ENCODE measurements around the gene SLC16A2. TPM values are rescaled to one million over a fixed set of nuclear protein-coding genes. Genes with fewer than 3 reads are reported as not detected.

The SLC16A2 gene
- total RNA-seq, 1 experiment from 2014 or later: 17.8 TPM

GRCh38 chrX:74426615-74427014, 5.3 kb downstream of the SLC16A2 start:
- H3K4me1 ChIP-seq (ENCODE audit: insufficient read depth, low read length, poor library complexity, severe bottlenecking): no peaks in the 10 kb centered on the region
- no peaks in the 10 kb centered on the region for H3K9me3 ChIP-seq (ENCODE audit: low read depth, low read length, poor library complexity, severe bottlenecking)
- TF ChIP-seq EZH2 (IDR thresholded peaks at IDR 0.05; ENCODE audit: borderline replicate concordance, low read depth, low read length, poor library complexity, severe bottlenecking): no peak
- no peaks in the 10 kb centered on the region for H3K36me3 ChIP-seq (ENCODE audit: insufficient read depth, low read length, poor library complexity, severe bottlenecking)
- no peak overlapping the region for H3K27ac ChIP-seq (ENCODE audit: low read depth, low read length, poor library complexity, severe bottlenecking)
- POLR2A ChIA-PET (ENCODE audit: low non-redundant PET): no interaction called here
- CTCF ChIA-PET: no interaction called here
- H3K27me3 ChIP-seq (replicated peaks; ENCODE audit: insufficient read depth, low read depth, low read length, poor library complexity): no peaks in the 10 kb centered on the region
- no peak for DNase-seq (ENCODE audit: low spot score)
- no TSS peak for BruUV-seq (replicated peaks)
- intact Hi-C loops (cut with micrococcal nuclease; ENCODE audit: unreplicated experiment): no loop called here
- no peak overlapping the region for H3K4me3 ChIP-seq (ENCODE audit: low read depth, low read length, poor library complexity, severe bottlenecking)

GRCh38 chrX:74431797-74432196, 10.5 kb downstream of the SLC16A2 start:
- no peaks in the 10 kb centered on the region for H3K27me3 ChIP-seq (replicated peaks; ENCODE audit: insufficient read depth, low read depth, low read length, poor library complexity)
- no peak overlapping the region for H3K4me3 ChIP-seq (ENCODE audit: low read depth, low read length, poor library complexity, severe bottlenecking)
- no peaks in the 10 kb centered on the region for H3K36me3 ChIP-seq (ENCODE audit: insufficient read depth, low read length, poor library complexity, severe bottlenecking)
- BruUV-seq (replicated peaks): no TSS peak
- intact Hi-C loops (cut with micrococcal nuclease; ENCODE audit: unreplicated experiment): no loop called here
- ChIA-PET CTCF (no interaction called here), POLR2A (ENCODE audit: low non-redundant PET) (no interaction called here)
- H3K9me3 ChIP-seq (ENCODE audit: low read depth, low read length, poor library complexity, severe bottlenecking): no peaks in the 10 kb centered on the region
- H3K4me1 ChIP-seq (ENCODE audit: insufficient read depth, low read length, poor library complexity, severe bottlenecking): no peaks in the 10 kb centered on the region
- TF ChIP-seq EZH2 (IDR thresholded peaks at IDR 0.05; ENCODE audit: borderline replicate concordance, low read depth, low read length, poor library complexity, severe bottlenecking) (no peak), CTCF (conservative IDR thresholded peaks at IDR 0.05; ENCODE audit: low read depth, low read length) (no peak)
- H3K27ac ChIP-seq (ENCODE audit: low read depth, low read length, poor library complexity, severe bottlenecking): no peak overlapping the region
- no peak for DNase-seq (ENCODE audit: low spot score)

GRCh38 chrX:74434336-74434735, 13.0 kb downstream of the SLC16A2 start:
- Histone ChIP-seq H3K27ac (ENCODE audit: low read depth, low read length, poor library complexity, severe bottlenecking) (no peak overlapping the region), H3K4me3 (ENCODE audit: low read depth, low read length, poor library complexity, severe bottlenecking) (no peak overlapping the region), H3K4me1 (ENCODE audit: insufficient read depth, low read length, poor library complexity, severe bottlenecking) (no peaks in the 10 kb centered on the region), H3K27me3 (replicated peaks; ENCODE audit: insufficient read depth, low read depth, low read length, poor library complexity) (no peaks in the 10 kb centered on the region), H3K9me3 (ENCODE audit: low read depth, low read length, poor library complexity, severe bottlenecking) (no peaks in the 10 kb centered on the region), H3K36me3 (ENCODE audit: insufficient read depth, low read length, poor library complexity, severe bottlenecking) (no peaks in the 10 kb centered on the region)
- intact Hi-C loops (cut with micrococcal nuclease; ENCODE audit: unreplicated experiment): no loop called here
- ChIA-PET CTCF (no interaction called here), POLR2A (ENCODE audit: low non-redundant PET) (no interaction called here)
- DNase-seq (ENCODE audit: low spot score): no peak
- BruUV-seq (replicated peaks): no TSS peak
- no peak for TF ChIP-seq CTCF (conservative IDR thresholded peaks at IDR 0.05; ENCODE audit: low read depth, low read length)
- no peak for TF ChIP-seq EZH2 (IDR thresholded peaks at IDR 0.05; ENCODE audit: borderline replicate concordance, low read depth, low read length, poor library complexity, severe bottlenecking)

GRCh38 chrX:74437530-74437929, 16.2 kb downstream of the SLC16A2 start:
- ChIA-PET POLR2A (ENCODE audit: low non-redundant PET) (no interaction called here), CTCF (no interaction called here)
- no TSS peak for BruUV-seq (replicated peaks)

More at GRCh38 chrX:74437530-74437929, 16.2 kb downstream of the SLC16A2 start:
- no peak for DNase-seq (ENCODE audit: low spot score)
- Histone ChIP-seq H3K36me3 (ENCODE audit: insufficient read depth, low read length, poor library complexity, severe bottlenecking) (no peaks in the 10 kb centered on the region), H3K27ac (ENCODE audit: low read depth, low read length, poor library complexity, severe bottlenecking) (no peak overlapping the region), H3K27me3 (replicated peaks; ENCODE audit: insufficient read depth, low read depth, low read length, poor library complexity) (no peaks in the 10 kb centered on the region), H3K9me3 (ENCODE audit: low read depth, low read length, poor library complexity, severe bottlenecking) (no peaks in the 10 kb centered on the region), H3K4me3 (ENCODE audit: low read depth, low read length, poor library complexity, severe bottlenecking) (no peak overlapping the region), H3K4me1 (ENCODE audit: insufficient read depth, low read length, poor library complexity, severe bottlenecking) (no peaks in the 10 kb centered on the region)
- intact Hi-C loops (cut with micrococcal nuclease; ENCODE audit: unreplicated experiment): no loop called here
- TF ChIP-seq EZH2 (IDR thresholded peaks at IDR 0.05; ENCODE audit: borderline replicate concordance, low read depth, low read length, poor library complexity, severe bottlenecking) (no peak), CTCF (conservative IDR thresholded peaks at IDR 0.05; ENCODE audit: low read depth, low read length) (no peak)
